Right lobe of liver (tissue), 4 donors: Measurements from ENCODE around the gene PADI3.
"Not testable (repeated sequence)": the region's sequence is repeated elsewhere in the genome, so short reads cannot be mapped to it uniquely, and the experiment has no call there.

ENCODE experiments used
- POLR2A ChIP-seq: fragments of 450-650 bp; IDR thresholded peaks from one replicate; pipeline ENCODE4 v1.6.1; 2017; ENCODE audit warnings: antibody characterized with exemption, mild to moderate bottlenecking
- TF ChIP-seq, protein P1 (sequence below), 4 donors: fragments of 200-600 bp in 3 of 4; fragments of 450-650 bp in 1 of 4; IDR thresholded peaks; one replicate each; pipeline versions ENCODE4 v1.5.1 to v1.8.0; 2016 to 2022; ENCODE audit warnings: antibody characterized with exemption in 4 of 4, mild to moderate bottlenecking in 2 of 4
- donor health status: DM: no; HTN: no; CAD: no.
- donor health status: DM: no; HTN: no; CAD: no.
- donor health status: DM: no; HTN: yes; CAD: no.

DNA sequence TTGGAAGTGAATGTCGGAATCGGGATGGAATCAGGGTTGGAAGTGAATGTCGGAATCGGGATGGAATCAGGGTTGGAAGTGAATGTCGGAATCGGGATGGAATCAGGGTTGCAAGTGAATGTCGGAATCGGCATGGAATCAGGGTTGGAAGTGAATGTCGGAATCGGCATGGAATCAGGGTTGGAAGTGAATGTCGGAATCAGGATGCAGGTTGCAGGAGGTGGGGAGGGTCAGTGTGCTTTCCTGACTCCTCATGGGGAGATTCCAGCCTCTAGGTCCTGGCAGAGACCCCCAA lies 7.2 kb upstream of the PADI3 start:
- TF ChIP-seq, protein P1, sequence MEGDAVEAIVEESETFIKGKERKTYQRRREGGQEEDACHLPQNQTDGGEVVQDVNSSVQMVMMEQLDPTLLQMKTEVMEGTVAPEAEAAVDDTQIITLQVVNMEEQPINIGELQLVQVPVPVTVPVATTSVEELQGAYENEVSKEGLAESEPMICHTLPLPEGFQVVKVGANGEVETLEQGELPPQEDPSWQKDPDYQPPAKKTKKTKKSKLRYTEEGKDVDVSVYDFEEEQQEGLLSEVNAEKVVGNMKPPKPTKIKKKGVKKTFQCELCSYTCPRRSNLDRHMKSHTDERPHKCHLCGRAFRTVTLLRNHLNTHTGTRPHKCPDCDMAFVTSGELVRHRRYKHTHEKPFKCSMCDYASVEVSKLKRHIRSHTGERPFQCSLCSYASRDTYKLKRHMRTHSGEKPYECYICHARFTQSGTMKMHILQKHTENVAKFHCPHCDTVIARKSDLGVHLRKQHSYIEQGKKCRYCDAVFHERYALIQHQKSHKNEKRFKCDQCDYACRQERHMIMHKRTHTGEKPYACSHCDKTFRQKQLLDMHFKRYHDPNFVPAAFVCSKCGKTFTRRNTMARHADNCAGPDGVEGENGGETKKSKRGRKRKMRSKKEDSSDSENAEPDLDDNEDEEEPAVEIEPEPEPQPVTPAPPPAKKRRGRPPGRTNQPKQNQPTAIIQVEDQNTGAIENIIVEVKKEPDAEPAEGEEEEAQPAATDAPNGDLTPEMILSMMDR (IDR thresholded peaks at IDR 0.05) = not testable (repeated sequence)
- not testable (repeated sequence) for TF ChIP-seq POLR2A
